Panc1 (cell line): ENCODE data around the gene ADIRF. TPM values are rescaled to one million over a fixed set of nuclear protein-coding genes. Genes with fewer than 3 reads are reported as not detected.

Experiments
- ATAC-seq: fragments of 200-7000 bp; cut with Tn5 transposase; 2 replicates; pipeline ENCODE4 v1.9.1; 2020; ENCODE audit warnings: mild to moderate bottlenecking, moderate library complexity
- BruUV-seq: library from RNA; stranded (reverse); fragments of 400-500 nt; replicated peaks from 2 replicates; lab custom pipeline; 2021; lab: Mats Ljungman, UMichigan
- CTCF ChIA-PET: fragments of 300-600 bp; sonication (Branson Sonifier 250); formaldehyde crosslinking; loops from one replicate; lab custom pipeline; 2022; ENCODE audit warnings: antibody characterized with exemption; lab: Charles Lee
- POLR2A ChIA-PET: fragments of 300-600 bp; sonication (Branson Sonifier 250); formaldehyde crosslinking; loops from one replicate; lab custom pipeline; 2022; ENCODE audit warnings: antibody characterized with exemption; lab: Charles Lee
- DNase-seq: peaks from one replicate; pipeline ENCODE4 v3.0.0-alpha.2; 2010; ENCODE audit warnings: low read depth, low spot score
- H3K27ac ChIP-seq: 2 replicates; pipeline ENCODE4 v1.5.1; 2011; ENCODE audit warnings: mild to moderate bottlenecking, low read length, inconsistent platforms
- H3K27me3 ChIP-seq: fragments of 200-500 bp; sonication (Bioruptor generic); 2 replicates; pipeline ENCODE4 v1.6.0; 2014; ENCODE audit warnings: low read length, inconsistent platforms; ENCODE audit not compliant: control insufficient read depth, insufficient read depth
- H3K36me3 ChIP-seq: fragments of 200-500 bp; sonication (Bioruptor generic); 2 replicates; pipeline ENCODE4 v1.5.1; 2014; ENCODE audit warnings: inconsistent platforms, mild to moderate bottlenecking, low read length, moderate library complexity; ENCODE audit not compliant: control insufficient read depth, insufficient read depth
- H3K4me1 ChIP-seq: 2 replicates; pipeline ENCODE4 v1.5.1; 2011; ENCODE audit warnings: inconsistent platforms, mild to moderate bottlenecking, low read length, moderate library complexity; ENCODE audit not compliant: control insufficient read depth, insufficient read depth
- H3K4me3 ChIP-seq, 2 experiments: 2 replicates each; pipeline ENCODE4 v1.5.1; 2011 to 2012; ENCODE audit warnings: low read depth in 2 of 2, low read length in 2 of 2, mild to moderate bottlenecking in 2 of 2, inconsistent platforms in 1 of 2, moderate library complexity in 1 of 2
- H3K9me3 ChIP-seq: fragments of 200-500 bp; sonication (Bioruptor generic); 2 replicates; pipeline ENCODE4 v1.5.1; 2014; ENCODE audit warnings: low read depth, mild to moderate bottlenecking, inconsistent platforms, low read length, moderate library complexity; ENCODE audit not compliant: control insufficient read depth, insufficient read depth
- CTCF ChIP-seq: fragments of 450-650 bp; IDR thresholded peaks from 2 replicates; pipeline ENCODE4 v1.5.1; 2017; ENCODE audit warnings: mild to moderate bottlenecking
- POLR2AphosphoS5 ChIP-seq: IDR thresholded peaks from 2 replicates; pipeline ENCODE4 v1.6.1; 2012; ENCODE audit warnings: mild to moderate bottlenecking, low read depth, low read length, moderate library complexity
- SIN3A ChIP-seq: IDR thresholded peaks from 2 replicates; pipeline ENCODE4 v1.6.1; 2012; ENCODE audit warnings: low read depth, mild to moderate bottlenecking, low read length, moderate library complexity, borderline replicate concordance; ENCODE audit not compliant: insufficient read depth
- TCF7L2 ChIP-seq: IDR thresholded peaks from 2 replicates; pipeline ENCODE4 v1.6.1; 2011; ENCODE audit warnings: mild to moderate bottlenecking, low read depth, low read length, inconsistent platforms
- in situ Hi-C: cut with HindIII; loops from 2 replicates; pipeline ENCODE4 v1.10.0; 2016; ENCODE audit warnings: low sequenced_read_pairs, low pct_unique_long_range_greater_than_20kb
- intact Hi-C: fragments of 100-400 bp; cut with micrococcal nuclease; formaldehyde crosslinking; loops from one replicate; pipeline ENCODE4 v1.10.0; 2022; ENCODE audit not compliant: unreplicated experiment
- total RNA-seq: library from RNA; stranded (reverse); gene quantifications from one replicate; pipeline ENCODE4 v1.2.1, GENCODE V29; 2021; ENCODE audit not compliant: unreplicated experiment
- TF ChIP-seq, protein P1 (sequence below), 2 experiments: IDR thresholded peaks; 2 replicates each; pipeline ENCODE4 v1.6.1; 2011 to 2012; ENCODE audit warnings: low read depth in 2 of 2, control low read depth in 1 of 2, low read length in 1 of 2, mild to moderate bottlenecking in 1 of 2, moderate library complexity in 1 of 2; ENCODE audit not compliant: insufficient read depth in 1 of 2

Gene ADIRF
- total RNA-seq, 1 experiment from 2014 or later: 14.8 TPM

GRCh38 chr10:86953747-86954680 is 14.3 kb upstream of the ADIRF start:
- DNase-seq (no peak), ATAC-seq (peak; percentile 18)
- Histone ChIP-seq H3K9me3 (no peaks in the 10 kb centered on the region), H3K4me1 (peaks cover 43% of the 10 kb centered on the region), H3K4me3 (no peak overlapping the region), H3K27me3 (no peaks in the 10 kb centered on the region), H3K27ac (peak overlapping the region; percentile 25; the same call in 1 of the 2 replicates), H3K36me3 (no peaks in the 10 kb centered on the region)
- BruUV-seq: no TSS peak
- intact Hi-C loops (no loop called here), in situ Hi-C loops (no loop called here)
- ChIA-PET POLR2A (no interaction called here), CTCF (interaction anchor here (0.5 to 0.6 kb wide), 3 partner anchors 15 to 111 kb away, joined by 4 to 9 read pairs (median 5); no protein-coding TSS in a partner anchor)
- TF ChIP-seq, protein P1, sequence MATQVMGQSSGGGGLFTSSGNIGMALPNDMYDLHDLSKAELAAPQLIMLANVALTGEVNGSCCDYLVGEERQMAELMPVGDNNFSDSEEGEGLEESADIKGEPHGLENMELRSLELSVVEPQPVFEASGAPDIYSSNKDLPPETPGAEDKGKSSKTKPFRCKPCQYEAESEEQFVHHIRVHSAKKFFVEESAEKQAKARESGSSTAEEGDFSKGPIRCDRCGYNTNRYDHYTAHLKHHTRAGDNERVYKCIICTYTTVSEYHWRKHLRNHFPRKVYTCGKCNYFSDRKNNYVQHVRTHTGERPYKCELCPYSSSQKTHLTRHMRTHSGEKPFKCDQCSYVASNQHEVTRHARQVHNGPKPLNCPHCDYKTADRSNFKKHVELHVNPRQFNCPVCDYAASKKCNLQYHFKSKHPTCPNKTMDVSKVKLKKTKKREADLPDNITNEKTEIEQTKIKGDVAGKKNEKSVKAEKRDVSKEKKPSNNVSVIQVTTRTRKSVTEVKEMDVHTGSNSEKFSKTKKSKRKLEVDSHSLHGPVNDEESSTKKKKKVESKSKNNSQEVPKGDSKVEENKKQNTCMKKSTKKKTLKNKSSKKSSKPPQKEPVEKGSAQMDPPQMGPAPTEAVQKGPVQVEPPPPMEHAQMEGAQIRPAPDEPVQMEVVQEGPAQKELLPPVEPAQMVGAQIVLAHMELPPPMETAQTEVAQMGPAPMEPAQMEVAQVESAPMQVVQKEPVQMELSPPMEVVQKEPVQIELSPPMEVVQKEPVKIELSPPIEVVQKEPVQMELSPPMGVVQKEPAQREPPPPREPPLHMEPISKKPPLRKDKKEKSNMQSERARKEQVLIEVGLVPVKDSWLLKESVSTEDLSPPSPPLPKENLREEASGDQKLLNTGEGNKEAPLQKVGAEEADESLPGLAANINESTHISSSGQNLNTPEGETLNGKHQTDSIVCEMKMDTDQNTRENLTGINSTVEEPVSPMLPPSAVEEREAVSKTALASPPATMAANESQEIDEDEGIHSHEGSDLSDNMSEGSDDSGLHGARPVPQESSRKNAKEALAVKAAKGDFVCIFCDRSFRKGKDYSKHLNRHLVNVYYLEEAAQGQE (IDR thresholded peaks at IDR 0.05; ENCODE audit: insufficient read depth in 1 of 2, low read depth in 2 of 2, low read length in 1 of 2): no peak
- TF ChIP-seq CTCF: no peak
- TF ChIP-seq TCF7L2: no peak
- no peak for TF ChIP-seq POLR2AphosphoS5
- no peak for TF ChIP-seq SIN3A

DNA sequence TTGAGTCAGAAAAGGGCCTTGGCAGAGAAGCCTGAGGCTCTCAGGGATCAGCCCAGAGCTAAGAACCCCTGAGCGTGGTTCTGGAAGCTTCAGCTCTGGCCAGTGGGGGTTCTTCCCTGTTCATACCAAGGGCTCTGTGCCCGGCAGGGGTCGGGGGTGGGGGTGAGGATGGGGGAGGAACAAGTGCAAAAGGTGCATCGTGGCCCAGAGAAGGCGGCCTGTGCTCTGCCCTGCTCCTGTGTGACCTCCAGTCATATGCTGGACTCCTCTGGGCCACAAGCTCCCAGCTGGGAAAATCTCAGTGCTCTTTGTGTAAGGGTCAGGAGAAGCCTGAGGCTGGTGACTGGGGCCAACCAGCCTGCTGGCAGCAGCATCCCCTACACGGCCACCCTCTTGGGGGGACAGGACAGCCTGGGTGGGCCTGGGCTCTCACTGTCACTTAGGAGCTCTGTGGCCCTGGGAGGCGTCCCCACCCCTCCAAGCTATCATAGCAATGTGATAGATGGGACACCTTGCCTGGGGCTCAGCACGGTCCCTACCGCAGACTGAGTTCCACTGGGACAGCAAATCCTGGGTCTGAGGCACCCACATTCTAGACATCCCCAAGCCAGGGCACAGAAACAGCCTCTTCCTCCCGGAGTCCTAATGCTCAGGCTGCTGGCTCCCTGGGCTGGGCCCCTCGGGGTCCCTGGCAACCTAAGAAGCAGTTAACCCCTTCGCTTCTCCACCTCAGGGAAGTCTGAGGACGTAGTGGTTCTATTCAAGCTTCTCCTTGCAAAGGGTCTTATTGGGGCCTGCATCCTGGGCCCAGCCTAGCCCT is 13.4 kb upstream of the ADIRF start:
- intact Hi-C loops (no loop called here), in situ Hi-C loops (no loop called here)
- Histone ChIP-seq H3K9me3 (no peaks in the 10 kb centered on the region), H3K4me1 (peaks cover 51% of the 10 kb centered on the region), H3K27ac (peak overlapping the region; percentile 18; the same call in 1 of the 2 replicates), H3K27me3 (no peaks in the 10 kb centered on the region), H3K36me3 (no peaks in the 10 kb centered on the region), H3K4me3 (no peak overlapping the region)
- no peak for DNase-seq
- CTCF ChIA-PET: no interaction called here
- TF ChIP-seq CTCF: no peak
- TF ChIP-seq, protein P1 (IDR thresholded peaks at IDR 0.05; ENCODE audit: insufficient read depth in 1 of 2, low read depth in 2 of 2, low read length in 1 of 2): no peak
- POLR2A ChIA-PET: no interaction called here
- no TSS peak for BruUV-seq
- ATAC-seq: no peak
